GM21367 (cell line): Measurements from ENCODE around the gene PNPLA5.

Source experiments
- ATAC-seq: cut with Tn5 transposase; IDR thresholded peaks from one replicate; pipeline ENCODE4 v1.9.1; 2021; ENCODE audit not compliant: unreplicated experiment

Gene PNPLA5

GRCh38 chr22:43855431-43855830 is 36.4 kb downstream of the PNPLA5 start:
- ATAC-seq, result no peak

- no peak for ATAC-seq
Observed at GRCh38 chr22:43854786-43855271, 37.0 kb downstream of the PNPLA5 start.

- ATAC-seq, result no peak
Observed at GRCh38 chr22:43854121-43854785, 37.6 kb downstream of the PNPLA5 start.

GRCh38 chr22:43853328-43853931 is 38.4 kb downstream of the PNPLA5 start:
- no peak for ATAC-seq

- no peak for ATAC-seq
Observed at GRCh38 chr22:43852573-43853327, 39.1 kb downstream of the PNPLA5 start.

GRCh38 chr22:43851979-43852307 is 39.9 kb downstream of the PNPLA5 start:
- no peak for ATAC-seq

GRCh38 chr22:43851058-43851978 is 40.5 kb downstream of the PNPLA5 start:
- ATAC-seq, result no peak

- ATAC-seq, result no peak
Observed at GRCh38 chr22:43850529-43850928, 41.3 kb downstream of the PNPLA5 start.

GRCh38 chr22:43849731-43850130 is 42.1 kb downstream of the PNPLA5 start:
- no peak for ATAC-seq

- no peak for ATAC-seq
Observed at GRCh38 chr22:43848366-43849171, 43.2 kb downstream of the PNPLA5 start.

GRCh38 chr22:43847376-43848289 is 44.2 kb downstream of the PNPLA5 start:
- no peak for ATAC-seq

- no peak for ATAC-seq
Observed at GRCh38 chr22:43846966-43847365, 44.8 kb downstream of the PNPLA5 start.

- no peak for ATAC-seq
Observed at GRCh38 chr22:43845981-43846380, 45.8 kb downstream of the PNPLA5 start.

- no peak for ATAC-seq
Observed at GRCh38 chr22:43844560-43845545, 47.0 kb downstream of the PNPLA5 start.

GRCh38 chr22:43843783-43844530 is 47.9 kb downstream of the PNPLA5 start:
- ATAC-seq, result no peak

- no peak for ATAC-seq
Observed at GRCh38 chr22:43841742-43842141, 50.1 kb downstream of the PNPLA5 start.

GRCh38 chr22:43840851-43841250 is 51.0 kb downstream of the PNPLA5 start:
- ATAC-seq, result no peak
